ENCODE results near the gene TEX30.
"Not testable (repeated sequence)": the region's sequence is repeated elsewhere in the genome, so short reads cannot be mapped to it uniquely, and the experiment has no call there.

Gene TEX30

DNA sequence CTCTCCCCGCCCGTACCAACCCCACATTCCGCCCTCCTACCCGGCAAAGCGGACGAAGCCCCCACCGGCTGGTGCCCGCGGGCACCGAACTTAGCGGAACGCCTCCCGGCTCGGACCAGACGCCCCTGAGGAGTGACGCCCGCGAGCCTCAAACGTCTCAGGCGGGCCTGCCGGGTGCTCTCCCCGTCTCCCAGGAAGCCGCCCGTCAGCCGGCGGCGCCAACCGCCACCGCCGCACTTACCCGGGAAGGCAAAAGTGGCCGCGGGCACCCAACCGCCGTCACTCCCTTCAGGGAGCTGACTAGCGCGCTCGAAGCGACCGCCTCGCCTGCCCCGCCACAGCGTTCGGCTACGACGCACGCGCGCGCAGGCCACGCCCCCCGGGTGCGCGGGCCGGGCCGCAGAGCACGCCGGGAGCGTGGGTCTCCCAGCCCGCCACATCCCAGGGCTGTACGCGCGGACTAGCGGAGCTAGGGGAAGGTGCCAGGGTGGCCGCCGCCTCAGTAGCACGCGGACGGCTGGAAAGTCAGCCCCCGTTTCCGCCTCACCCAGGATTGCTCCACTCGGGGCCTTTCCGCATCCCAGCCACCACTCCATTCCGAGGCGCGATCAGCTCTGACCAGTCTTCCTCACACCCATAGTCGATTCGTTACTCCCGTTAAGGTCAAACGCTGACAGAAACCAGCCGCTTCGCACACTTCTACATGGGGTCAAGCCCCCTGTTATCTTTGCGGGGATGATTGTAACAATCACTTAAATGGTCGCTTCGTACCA, at the start of gene TEX30:
Gene TEX30, minus strand, starts transcription at position 346 of the 773 bp plus-strand sequence. CDS start 3,760 bp downstream, outside the sequence.
- DNase-seq (ENCODE audit: low read depth): peak; percentile 89

- DNase-seq (ENCODE audit: low read depth): no peak
Observed at GRCh38 chr13:102817907-102818306, 44.3 kb upstream of the TEX30 start.

DNA sequence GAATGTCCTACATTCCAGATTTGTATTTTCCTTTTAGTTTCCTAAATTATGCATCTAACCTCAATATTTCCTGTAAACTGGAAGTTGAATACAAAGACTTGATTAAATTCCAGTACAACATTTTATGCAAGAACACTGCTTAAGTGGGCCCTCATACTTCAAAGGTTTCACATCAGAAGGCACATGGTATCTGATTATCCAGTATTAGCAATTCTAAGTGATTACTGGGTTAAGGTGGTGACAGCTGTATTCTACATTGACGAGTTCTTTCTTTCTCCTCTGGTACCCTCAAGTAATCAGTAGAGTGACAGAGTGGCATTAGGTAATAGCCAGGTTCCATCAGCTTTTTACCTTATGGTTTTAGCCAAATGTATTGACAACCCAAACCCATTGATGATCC, 43.7 kb upstream of the TEX30 start:
- DNase-seq (ENCODE audit: low read depth): no peak

GRCh38 chr13:102816708-102817107, 43.1 kb upstream of the TEX30 start:
- DNase-seq (ENCODE audit: low read depth): no peak

- no peak for DNase-seq (ENCODE audit: low read depth)
Observed at GRCh38 chr13:102815788-102816187, 42.2 kb upstream of the TEX30 start.

GRCh38 chr13:102814793-102815192, 41.2 kb upstream of the TEX30 start:
- DNase-seq (ENCODE audit: low read depth): no peak

- no peak for DNase-seq (ENCODE audit: low read depth)
Observed at GRCh38 chr13:102814025-102814607, 40.5 kb upstream of the TEX30 start.

GRCh38 chr13:102812611-102813287, 39.2 kb upstream of the TEX30 start:
- DNase-seq (ENCODE audit: low read depth): no peak

GRCh38 chr13:102807699-102808098, 34.1 kb upstream of the TEX30 start:
- DNase-seq (ENCODE audit: low read depth): no peak

DNA sequence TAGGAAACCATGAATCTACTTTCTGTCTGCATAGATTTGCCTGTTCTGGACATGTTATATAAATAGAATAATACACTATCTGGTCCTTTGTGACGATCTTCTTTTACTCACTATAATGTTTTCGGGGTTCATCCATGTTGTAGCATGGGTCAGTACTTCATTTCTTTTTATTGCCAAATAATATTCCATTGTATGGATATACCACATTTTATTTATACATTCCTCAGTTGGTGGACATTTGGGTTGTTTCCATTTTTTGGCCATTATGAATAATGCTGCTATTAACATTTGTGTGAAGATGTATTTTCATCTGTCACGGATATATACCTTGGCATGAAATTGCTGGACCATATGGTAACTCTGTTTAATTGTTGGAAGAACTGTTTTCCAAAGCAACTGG, 32.1 kb upstream of the TEX30 start:
- no peak for DNase-seq (ENCODE audit: low read depth)

GRCh38 chr13:102800145-102801041, 26.8 kb upstream of the TEX30 start:
- DNase-seq (ENCODE audit: low read depth): peak; percentile 84

GRCh38 chr13:102799426-102800144, 26.0 kb upstream of the TEX30 start:
- DNase-seq (ENCODE audit: low read depth): peak; percentile 16

GRCh38 chr13:102798581-102799425, 25.2 kb upstream of the TEX30 start, which contains the start of the genes BIVM and POGLUT2:
BIVM (plus strand) TSS chr13:102799119; CDS start chr13:102807268, 8,149 bp downstream.
POGLUT2 (minus strand) TSS chr13:102798976; CDS start chr13:102798670, 306 bp downstream.
- peak; percentile 82 for DNase-seq (ENCODE audit: low read depth)

DNA sequence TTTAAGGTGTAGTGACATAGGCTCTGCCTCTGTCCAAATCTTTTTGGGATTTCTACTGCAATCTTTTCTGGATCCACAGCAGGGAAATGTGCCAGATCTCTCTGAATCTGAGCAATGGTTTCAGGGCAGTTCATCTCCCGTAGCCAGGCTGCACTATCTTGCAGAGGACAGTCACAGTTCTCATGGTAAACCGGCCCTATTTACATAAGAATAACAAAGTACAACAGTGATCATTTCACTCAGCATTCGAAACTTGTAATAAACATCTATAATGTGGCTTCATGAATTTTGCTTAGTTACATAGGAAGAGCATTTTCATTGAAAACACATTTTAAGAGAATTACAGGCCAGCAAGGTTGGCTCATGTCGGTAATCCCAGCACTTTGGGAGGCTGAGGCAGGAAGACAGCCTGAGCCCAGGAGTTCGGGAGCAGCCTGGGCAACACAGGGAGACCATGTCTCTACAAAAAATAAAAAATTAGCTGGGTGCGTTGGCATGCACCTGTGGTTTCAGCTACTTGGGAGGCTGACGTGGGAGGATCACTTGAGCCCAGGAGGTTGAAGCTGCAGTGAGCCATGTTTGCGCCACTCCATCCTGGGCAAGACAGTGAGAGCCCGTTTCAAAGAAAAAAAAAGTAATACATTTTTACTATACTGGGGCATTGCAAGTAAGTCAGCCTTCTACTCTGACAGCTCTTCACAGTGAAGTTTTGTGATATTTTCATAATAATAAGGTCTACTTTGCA, 20.2 kb upstream of the TEX30 start:
- no peak for DNase-seq (ENCODE audit: low read depth)

GRCh38 chr13:102792396-102792795, 18.8 kb upstream of the TEX30 start:
- DNase-seq (ENCODE audit: low read depth): no peak

GRCh38 chr13:102788683-102789082, 15.1 kb upstream of the TEX30 start:
- no peak for DNase-seq (ENCODE audit: low read depth)

DNA sequence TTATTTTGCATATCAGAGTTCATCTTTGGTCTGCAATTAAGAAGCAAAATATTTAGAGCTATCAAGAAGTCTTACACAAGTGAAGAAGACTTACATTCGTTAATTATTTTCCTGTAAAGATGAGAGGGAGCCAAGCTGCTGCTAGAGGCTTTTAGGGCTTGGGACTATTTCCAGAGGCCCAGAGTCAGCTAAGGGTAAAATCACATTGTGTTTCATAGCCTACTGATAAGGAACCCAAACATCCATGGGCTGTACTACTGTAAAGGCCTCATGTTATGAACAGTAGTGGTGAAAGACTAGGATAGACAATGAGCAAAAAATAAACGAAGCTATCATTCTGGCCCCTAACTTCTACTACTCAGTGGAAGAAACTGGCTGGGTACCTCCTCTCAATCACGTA, 10.9 kb upstream of the TEX30 start:
- no peak for DNase-seq (ENCODE audit: low read depth)

- DNase-seq (ENCODE audit: low read depth): no peak
Observed at GRCh38 chr13:102781591-102781990, 8.0 kb upstream of the TEX30 start.

- DNase-seq (ENCODE audit: low read depth): not testable (repeated sequence)
Observed at GRCh38 chr13:102780656-102781055, 7.1 kb upstream of the TEX30 start.
